SK-N-SH (cell line): ENCODE data around the gene RAVER2. TPM values are rescaled to one million over a fixed set of nuclear protein-coding genes. Genes with fewer than 3 reads are reported as not detected.

Experiments used
- CTCF ChIA-PET: fragments of 300-600, 350-600 bp; formaldehyde crosslinking; extraction: SDS; loops from one replicate; lab custom pipeline; 2021; lab: Yijun Ruan, JAX
- POLR2A ChIA-PET: fragments of 350-600 bp; sonication (Branson Sonifier 250); formaldehyde crosslinking; extraction: SDS; loops from one replicate; lab custom pipeline; 2020; ENCODE audit warnings: antibody characterized with exemption, inconsistent platforms; lab: Yijun Ruan, JAX
- DNase-seq: peaks from one replicate; pipeline ENCODE4 v3.0.0; 2012
- H2AFZ ChIP-seq: fragments of 200-600 bp; sonication (generic); 2 replicates; pipeline ENCODE4 v1.8.1; 2016; ENCODE audit warnings: antibody characterized with exemption, mild to moderate bottlenecking, low read depth
- H3F3A ChIP-seq: fragments of 200-600 bp; sonication (generic); replicated peaks from 2 replicates; pipeline ENCODE3; 2016; ENCODE audit warnings: antibody characterized with exemption, mild to moderate bottlenecking; ENCODE audit not compliant: insufficient read depth
- H3K27ac ChIP-seq, 2 experiments: fragments of 200-500 bp in 1 of 2; fragments of 200-600 bp in 1 of 2; sonication (Bioruptor generic) in 1 of 2; sonication (generic), shearing (Covaris generic) in 1 of 2; 2 replicates each; pipeline versions ENCODE4 v1.5.1 to v1.6.1; 2014 to 2016; ENCODE audit warnings: low read depth in 2 of 2, inconsistent platforms in 1 of 2, low read length in 1 of 2, mild to moderate bottlenecking in 1 of 2, mixed read lengths in 1 of 2
- H3K27me3 ChIP-seq: fragments of 200-600 bp; sonication (generic), shearing (Covaris generic); 2 replicates; pipeline ENCODE4 v1.6.1; 2016; ENCODE audit warnings: mixed run types; ENCODE audit not compliant: insufficient read depth
- H3K36me3 ChIP-seq, 2 experiments: fragments of 200-500 bp in 1 of 2; fragments of 200-600 bp in 1 of 2; sonication (Bioruptor generic) in 1 of 2; sonication (generic) in 1 of 2; replicated peaks in 1 of 2; 2 replicates each; pipeline versions ENCODE3 to v1.5.1; 2014 to 2016; ENCODE audit warnings: low read length in 1 of 2, mild to moderate bottlenecking in 1 of 2; ENCODE audit not compliant: insufficient read depth in 2 of 2, control insufficient read depth in 1 of 2
- H3K4me1 ChIP-seq, 2 experiments: fragments of 200-500 bp in 1 of 2; fragments of 200-600 bp in 1 of 2; sonication (Bioruptor generic) in 1 of 2; sonication (generic), shearing (Covaris generic) in 1 of 2; 2 replicates each; pipeline versions ENCODE4 v1.5.1 to v1.6.1; 2014 to 2016; ENCODE audit warnings: low read depth in 1 of 2, low read length in 1 of 2, mixed run types in 1 of 2; ENCODE audit not compliant: insufficient read depth in 2 of 2, control insufficient read depth in 1 of 2
- H3K4me2 ChIP-seq: fragments of 200-600 bp; sonication (generic), shearing (Covaris generic); 2 replicates; pipeline ENCODE4 v1.6.1; 2017; ENCODE audit warnings: mixed run types
- H3K4me3 ChIP-seq, 2 experiments: fragments of 200-500 bp in 1 of 2; fragments of 200-600 bp in 1 of 2; sonication (Bioruptor generic) in 1 of 2; sonication (generic), shearing (Covaris generic) in 1 of 2; 2 replicates each; pipeline versions ENCODE4 v1.5.1 to v1.8.1; 2014 to 2016; ENCODE audit warnings: low read depth in 2 of 2, inconsistent platforms in 1 of 2, low read length in 1 of 2, mild to moderate bottlenecking in 1 of 2, mixed read lengths in 1 of 2, moderate library complexity in 1 of 2
- H3K79me2 ChIP-seq: fragments of 200-600 bp; sonication (generic); 2 replicates; pipeline ENCODE4 v1.8.1; 2017; ENCODE audit warnings: mild to moderate bottlenecking; ENCODE audit not compliant: insufficient read depth
- H3K9ac ChIP-seq: fragments of 200-600 bp; sonication (generic); 2 replicates; pipeline ENCODE4 v1.6.1; 2017; ENCODE audit warnings: mixed run types
- H3K9me2 ChIP-seq: fragments of 200-600 bp; sonication (generic); 2 replicates; pipeline ENCODE4 v1.6.1; 2017; ENCODE audit warnings: mixed run types
- H3K9me3 ChIP-seq: fragments of 200-600 bp; sonication (generic); 2 replicates; pipeline ENCODE4 v1.6.1; 2017; ENCODE audit warnings: mixed run types, mild to moderate bottlenecking, moderate library complexity
- H4K20me1 ChIP-seq: fragments of 200-600 bp; sonication (generic); 2 replicates; pipeline ENCODE4 v1.6.1; 2017; ENCODE audit warnings: mild to moderate bottlenecking, mixed run types; ENCODE audit not compliant: insufficient read depth
- ELF1 ChIP-seq: IDR thresholded peaks from 2 replicates; pipeline ENCODE4 v1.4.0; 2012
- FOSL2 ChIP-seq: IDR thresholded peaks from 2 replicates; pipeline ENCODE4 v1.4.0; 2012; ENCODE audit warnings: low read depth, mild to moderate bottlenecking, moderate library complexity, borderline replicate concordance
- FOXM1 ChIP-seq: IDR thresholded peaks from 2 replicates; pipeline ENCODE4 v1.4.0; 2012; ENCODE audit warnings: low read depth, mild to moderate bottlenecking
- GABPA ChIP-seq: IDR thresholded peaks from 2 replicates; pipeline ENCODE4 v1.4.0; 2012; ENCODE audit warnings: low read depth, mild to moderate bottlenecking
- GATA2 ChIP-seq: sonication (generic); formaldehyde crosslinking; IDR thresholded peaks from 2 replicates; pipeline ENCODE4 v1.5.0; 2020; ENCODE audit warnings: mild to moderate bottlenecking, missing genetic modification reagents
- JUND ChIP-seq: IDR thresholded peaks from 2 replicates; pipeline ENCODE4 v1.4.0; 2012
- SIN3A ChIP-seq: IDR thresholded peaks from 2 replicates; pipeline ENCODE4 v1.6.1; 2012; ENCODE audit warnings: low read depth, mild to moderate bottlenecking, low read length, moderate library complexity, borderline replicate concordance
- SMC3 ChIP-seq: IDR thresholded peaks from 2 replicates; pipeline ENCODE4 v1.6.1; 2012; ENCODE audit warnings: low read depth, low read length, improper control_type of control experiment
- TAF1 ChIP-seq: IDR thresholded peaks from 2 replicates; pipeline ENCODE4 v1.6.1; 2012; ENCODE audit warnings: low read depth, mild to moderate bottlenecking, low read length, moderate library complexity, borderline replicate concordance
- TCF12 ChIP-seq: IDR thresholded peaks from 2 replicates; pipeline ENCODE4 v1.4.0; 2012
- WGBS: methylation state at CpG from one replicate; pipeline ENCODE4 v1.1.6; 2017; ENCODE audit warnings: low lambda C conversion rate; 5-methylcytosine and 5-hydroxymethylcytosine counted together
- polyA plus RNA-seq, 3 experiments: library from polyadenylated mRNA; depleted of rRNA; stranded (reverse); fragments of >200 nt; gene quantifications; 2 replicates each; pipeline ENCODE4 v1.2.3, GENCODE V29; 2012
- TF ChIP-seq, protein P1 (sequence below): fragments of 150-350 bp; IDR thresholded peaks from 2 replicates; pipeline ENCODE4 v1.6.1; 2017; ENCODE audit warnings: antibody characterized with exemption, low read length, low read depth, borderline replicate concordance
- TF ChIP-seq, protein P2 (sequence below): fragments of 150-350 bp; IDR thresholded peaks from 2 replicates; pipeline ENCODE4 v1.6.1; 2016; ENCODE audit warnings: mild to moderate bottlenecking, low read depth, low read length
- TF ChIP-seq, protein P3 (sequence below): IDR thresholded peaks from 2 replicates; pipeline ENCODE4; 2012
- TF ChIP-seq, protein P4 (sequence below): IDR thresholded peaks from 2 replicates; pipeline ENCODE4 v1.6.1; 2012; ENCODE audit warnings: mild to moderate bottlenecking, low read depth, low read length, moderate library complexity

RAVER2 gene
- polyA plus RNA-seq, 1 of the 3 experiments (the other 2 are of a cell fraction) = 7.3 TPM

DNA sequence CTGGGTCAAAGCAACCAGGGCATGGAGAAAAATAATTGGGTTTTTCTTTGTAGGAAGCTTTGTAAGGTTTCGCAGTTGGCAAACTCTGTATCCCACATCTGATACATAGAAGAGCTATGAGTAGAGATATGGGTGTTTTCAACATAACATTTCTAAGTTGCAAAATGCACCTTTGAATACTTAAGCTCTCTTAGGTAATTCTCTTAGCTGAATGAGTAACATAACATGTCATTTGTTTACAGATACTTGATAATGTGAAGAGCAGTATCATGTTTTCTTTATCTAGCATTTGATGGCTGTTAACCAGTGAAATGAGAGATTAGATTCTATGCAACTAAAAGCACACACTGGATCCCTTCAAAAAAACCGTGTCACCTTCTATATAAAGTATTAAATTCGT, 21.6 kb downstream of the RAVER2 start:
- Histone ChIP-seq H3K9me2 (no peaks in the 10 kb centered on the region), H3K9me3 (no peaks in the 10 kb centered on the region), H3F3A (no peaks in the 10 kb centered on the region), H2AFZ (no peak overlapping the region), H3K4me1 (no peaks in the 10 kb centered on the region; a peak in 1 of 4 replicates), H3K27ac (no peak overlapping the region), H3K4me2 (no peak overlapping the region), H3K4me3 (no peak overlapping the region), H3K9ac (no peak overlapping the region), H3K79me2 (no peaks in the 10 kb centered on the region), H4K20me1 (no peaks in the 10 kb centered on the region), H3K36me3 (peaks cover 15 to 16% of the 10 kb centered on the region in 2 experiments), H3K27me3 (no peaks in the 10 kb centered on the region)
- ChIA-PET CTCF (interaction anchor here (0.7 to 1.8 kb wide), 9 partner anchors 9 to 49 kb away, joined by 3 to 6 read pairs (median 3); no protein-coding TSS in a partner anchor), POLR2A (no interaction called here)
- TF ChIP-seq TAF1 = no peak
- TF ChIP-seq, protein P1, sequence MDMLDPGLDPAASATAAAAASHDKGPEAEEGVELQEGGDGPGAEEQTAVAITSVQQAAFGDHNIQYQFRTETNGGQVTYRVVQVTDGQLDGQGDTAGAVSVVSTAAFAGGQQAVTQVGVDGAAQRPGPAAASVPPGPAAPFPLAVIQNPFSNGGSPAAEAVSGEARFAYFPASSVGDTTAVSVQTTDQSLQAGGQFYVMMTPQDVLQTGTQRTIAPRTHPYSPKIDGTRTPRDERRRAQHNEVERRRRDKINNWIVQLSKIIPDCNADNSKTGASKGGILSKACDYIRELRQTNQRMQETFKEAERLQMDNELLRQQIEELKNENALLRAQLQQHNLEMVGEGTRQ = no peak
- TF ChIP-seq TCF12 = no peak
- no peak for TF ChIP-seq SMC3
- no peak for TF ChIP-seq GABPA
- no peak for TF ChIP-seq FOSL2
- TF ChIP-seq ELF1 = no peak
- TF ChIP-seq, protein P2, sequence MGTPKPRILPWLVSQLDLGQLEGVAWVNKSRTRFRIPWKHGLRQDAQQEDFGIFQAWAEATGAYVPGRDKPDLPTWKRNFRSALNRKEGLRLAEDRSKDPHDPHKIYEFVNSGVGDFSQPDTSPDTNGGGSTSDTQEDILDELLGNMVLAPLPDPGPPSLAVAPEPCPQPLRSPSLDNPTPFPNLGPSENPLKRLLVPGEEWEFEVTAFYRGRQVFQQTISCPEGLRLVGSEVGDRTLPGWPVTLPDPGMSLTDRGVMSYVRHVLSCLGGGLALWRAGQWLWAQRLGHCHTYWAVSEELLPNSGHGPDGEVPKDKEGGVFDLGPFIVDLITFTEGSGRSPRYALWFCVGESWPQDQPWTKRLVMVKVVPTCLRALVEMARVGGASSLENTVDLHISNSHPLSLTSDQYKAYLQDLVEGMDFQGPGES = no peak
- TF ChIP-seq, protein P3, sequence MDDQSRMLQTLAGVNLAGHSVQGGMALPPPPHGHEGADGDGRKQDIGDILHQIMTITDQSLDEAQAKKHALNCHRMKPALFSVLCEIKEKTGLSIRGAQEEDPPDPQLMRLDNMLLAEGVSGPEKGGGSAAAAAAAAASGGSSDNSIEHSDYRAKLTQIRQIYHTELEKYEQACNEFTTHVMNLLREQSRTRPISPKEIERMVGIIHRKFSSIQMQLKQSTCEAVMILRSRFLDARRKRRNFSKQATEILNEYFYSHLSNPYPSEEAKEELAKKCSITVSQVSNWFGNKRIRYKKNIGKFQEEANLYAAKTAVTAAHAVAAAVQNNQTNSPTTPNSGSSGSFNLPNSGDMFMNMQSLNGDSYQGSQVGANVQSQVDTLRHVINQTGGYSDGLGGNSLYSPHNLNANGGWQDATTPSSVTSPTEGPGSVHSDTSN = no peak
- no peak for TF ChIP-seq FOXM1
- TF ChIP-seq, protein P4, sequence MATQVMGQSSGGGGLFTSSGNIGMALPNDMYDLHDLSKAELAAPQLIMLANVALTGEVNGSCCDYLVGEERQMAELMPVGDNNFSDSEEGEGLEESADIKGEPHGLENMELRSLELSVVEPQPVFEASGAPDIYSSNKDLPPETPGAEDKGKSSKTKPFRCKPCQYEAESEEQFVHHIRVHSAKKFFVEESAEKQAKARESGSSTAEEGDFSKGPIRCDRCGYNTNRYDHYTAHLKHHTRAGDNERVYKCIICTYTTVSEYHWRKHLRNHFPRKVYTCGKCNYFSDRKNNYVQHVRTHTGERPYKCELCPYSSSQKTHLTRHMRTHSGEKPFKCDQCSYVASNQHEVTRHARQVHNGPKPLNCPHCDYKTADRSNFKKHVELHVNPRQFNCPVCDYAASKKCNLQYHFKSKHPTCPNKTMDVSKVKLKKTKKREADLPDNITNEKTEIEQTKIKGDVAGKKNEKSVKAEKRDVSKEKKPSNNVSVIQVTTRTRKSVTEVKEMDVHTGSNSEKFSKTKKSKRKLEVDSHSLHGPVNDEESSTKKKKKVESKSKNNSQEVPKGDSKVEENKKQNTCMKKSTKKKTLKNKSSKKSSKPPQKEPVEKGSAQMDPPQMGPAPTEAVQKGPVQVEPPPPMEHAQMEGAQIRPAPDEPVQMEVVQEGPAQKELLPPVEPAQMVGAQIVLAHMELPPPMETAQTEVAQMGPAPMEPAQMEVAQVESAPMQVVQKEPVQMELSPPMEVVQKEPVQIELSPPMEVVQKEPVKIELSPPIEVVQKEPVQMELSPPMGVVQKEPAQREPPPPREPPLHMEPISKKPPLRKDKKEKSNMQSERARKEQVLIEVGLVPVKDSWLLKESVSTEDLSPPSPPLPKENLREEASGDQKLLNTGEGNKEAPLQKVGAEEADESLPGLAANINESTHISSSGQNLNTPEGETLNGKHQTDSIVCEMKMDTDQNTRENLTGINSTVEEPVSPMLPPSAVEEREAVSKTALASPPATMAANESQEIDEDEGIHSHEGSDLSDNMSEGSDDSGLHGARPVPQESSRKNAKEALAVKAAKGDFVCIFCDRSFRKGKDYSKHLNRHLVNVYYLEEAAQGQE = no peak
- no peak for TF ChIP-seq GATA2 (CRISPR knock-in tag)
- TF ChIP-seq JUND = no peak
- TF ChIP-seq SIN3A = no peak
- WGBS = 64% methylated on average over 3 of the region's 3 CpGs
- no peak for DNase-seq
